CD4-positive, alpha-beta T cell treated with Interleukin-6 at 100 ng/mL for 8 hours (primary cell): ENCODE measurements around the gene MGAT5.
"Not testable (repeated sequence)": the region's sequence is repeated elsewhere in the genome, so short reads cannot be mapped to it uniquely, and the experiment has no call there.

Source experiments
- DNase-seq: peaks from one replicate; pipeline ENCODE4 v3.0.0-alpha.2; 2020; ENCODE audit warnings: mixed read lengths, low spot score

The MGAT5 gene

GRCh38 chr2:134278553-134278952, 24.7 kb downstream of the MGAT5 start:
- no peak for DNase-seq

DNA sequence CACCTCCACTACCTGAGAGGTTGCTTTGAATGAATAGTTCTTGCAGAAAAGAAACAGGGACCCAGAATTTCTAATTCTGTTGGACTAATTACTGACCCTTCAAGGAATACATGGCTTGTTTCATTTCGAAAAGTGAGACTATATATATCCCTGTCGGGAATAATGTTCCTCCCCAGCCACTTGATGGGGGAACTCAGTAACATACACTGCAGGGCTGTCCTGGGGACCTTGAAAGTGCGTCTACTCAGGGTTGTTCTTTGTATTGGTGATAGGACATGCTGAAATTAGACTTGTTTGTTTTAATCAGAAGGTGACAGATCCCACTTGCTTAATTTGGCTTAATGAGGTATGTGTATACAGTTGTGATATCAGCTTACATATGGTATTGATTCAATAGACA, 25.5 kb downstream of the MGAT5 start:
- no peak for DNase-seq

DNA sequence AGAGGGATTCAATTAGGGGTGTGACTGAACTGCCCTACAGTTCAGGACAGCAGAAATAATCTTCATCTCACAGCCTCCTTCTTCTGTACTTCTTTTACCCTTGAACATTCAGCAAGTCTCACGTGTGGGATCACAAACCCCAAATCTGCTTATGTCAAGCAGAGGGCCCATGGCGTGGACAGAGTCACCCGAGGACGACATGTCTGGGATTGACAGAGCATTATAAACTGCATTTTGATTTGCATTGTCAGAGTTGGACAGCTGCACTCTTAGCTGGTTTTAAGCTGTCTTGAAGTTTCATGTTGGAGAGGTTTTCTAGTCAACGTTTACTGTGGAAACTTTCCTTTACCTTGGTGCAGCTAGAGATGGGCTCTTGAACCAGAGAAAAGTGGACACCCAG, 26.4 kb downstream of the MGAT5 start:
- no peak for DNase-seq

GRCh38 chr2:134280726-134281125, 26.9 kb downstream of the MGAT5 start:
- no peak for DNase-seq

GRCh38 chr2:134281815-134282419, 28.0 kb downstream of the MGAT5 start:
- DNase-seq, result no peak

GRCh38 chr2:134282629-134283400, 28.9 kb downstream of the MGAT5 start:
- peak; percentile 45 for DNase-seq

- no peak for DNase-seq
Observed at GRCh38 chr2:134283661-134284060, 29.8 kb downstream of the MGAT5 start.

GRCh38 chr2:134284119-134284670, 30.3 kb downstream of the MGAT5 start:
- DNase-seq, result no peak

DNA sequence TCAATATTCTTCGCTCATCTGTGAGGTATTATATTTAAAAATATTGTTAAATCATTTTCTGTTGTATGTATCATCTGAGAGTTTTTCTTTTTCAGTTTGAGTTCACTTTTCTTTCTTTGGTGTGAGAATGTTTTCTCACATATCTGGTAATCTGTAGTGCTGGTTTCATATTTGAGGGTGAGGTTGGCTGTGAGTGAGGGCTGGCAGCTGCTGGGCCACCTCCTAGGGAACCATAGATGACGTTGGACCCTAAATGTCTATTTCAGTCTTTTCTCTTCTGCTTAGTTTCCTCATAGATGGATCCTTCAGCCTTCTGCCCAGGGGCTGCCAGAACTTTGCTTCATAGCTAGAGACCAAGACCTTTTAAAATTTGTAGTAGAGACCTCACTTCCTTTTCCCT, 33.5 kb downstream of the MGAT5 start:
- DNase-seq, result no peak

GRCh38 chr2:134288814-134289213, 34.9 kb downstream of the MGAT5 start:
- DNase-seq, result no peak

- peak; percentile 43 for DNase-seq
Observed at GRCh38 chr2:134289225-134289624, 35.4 kb downstream of the MGAT5 start.

- DNase-seq, result peak; percentile 54
Observed at GRCh38 chr2:134290358-134290757, 36.5 kb downstream of the MGAT5 start.

GRCh38 chr2:134292514-134292913, 38.6 kb downstream of the MGAT5 start:
- DNase-seq, result no peak

GRCh38 chr2:134293719-134294537, 40.1 kb downstream of the MGAT5 start:
- no peak for DNase-seq

- not testable (repeated sequence) for DNase-seq
Observed at GRCh38 chr2:134294598-134294997, 40.7 kb downstream of the MGAT5 start.

DNA sequence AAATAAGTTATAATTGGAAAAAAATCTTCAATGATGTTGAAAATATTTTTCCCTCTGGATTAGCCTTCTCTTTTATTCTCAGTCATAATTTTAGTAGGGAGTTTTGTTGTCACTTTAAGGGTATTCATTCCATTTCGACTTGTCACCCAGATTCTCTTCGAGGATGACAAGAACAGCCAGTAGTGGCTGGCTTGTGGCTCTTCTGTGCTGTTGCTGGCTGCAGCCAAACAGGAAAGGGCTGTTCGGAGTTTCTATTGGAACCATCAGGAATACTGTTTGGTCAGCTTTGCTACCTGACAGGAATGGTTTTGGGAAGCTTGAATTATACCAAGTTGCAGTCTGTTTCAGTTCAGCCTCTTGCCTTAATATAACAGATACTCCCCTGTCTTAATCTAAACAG, 41.6 kb downstream of the MGAT5 start:
- DNase-seq, result no peak

- DNase-seq, result no peak
Observed at GRCh38 chr2:134296301-134296700, 42.4 kb downstream of the MGAT5 start.

DNA sequence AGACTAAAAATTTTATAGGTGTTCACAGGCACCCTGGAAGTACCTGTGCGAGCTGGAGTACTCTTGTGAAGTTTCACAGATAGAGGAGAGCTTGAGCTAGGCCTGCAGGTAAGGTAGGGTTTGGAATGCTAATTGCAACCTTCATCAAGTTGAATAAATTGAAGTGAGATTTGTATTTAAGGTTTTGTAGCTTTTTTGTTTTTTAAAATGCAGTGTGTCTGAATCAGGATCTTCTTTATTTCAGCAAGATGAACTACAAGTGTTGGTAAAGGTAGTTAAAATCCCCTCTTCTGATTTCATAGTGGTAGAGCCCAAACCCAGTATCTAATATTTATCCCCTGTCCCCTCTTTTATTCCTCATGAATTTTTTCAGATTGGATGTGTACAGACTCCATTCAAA, 45.5 kb downstream of the MGAT5 start:
- no peak for DNase-seq

DNA sequence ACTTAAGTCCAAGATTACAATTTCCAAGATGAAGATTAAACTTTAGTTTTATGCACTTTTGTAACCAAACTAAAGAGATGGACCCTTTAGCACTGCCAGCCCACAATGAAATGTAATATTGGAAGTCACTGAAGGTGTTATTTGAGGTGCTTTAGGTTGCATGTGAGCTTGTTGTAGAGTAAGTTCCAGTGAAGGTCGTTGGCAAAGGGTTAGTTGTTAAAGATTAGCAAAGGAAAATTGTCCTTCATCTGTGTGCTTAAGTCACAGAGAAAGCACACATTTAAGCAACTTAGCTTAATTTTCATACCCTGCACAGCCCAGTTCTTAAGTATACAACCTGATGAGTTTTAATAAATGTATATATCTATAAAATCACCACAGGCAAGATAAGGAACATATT, 46.7 kb downstream of the MGAT5 start:
- no peak for DNase-seq

GRCh38 chr2:134301099-134301927, 47.4 kb downstream of the MGAT5 start:
- no peak for DNase-seq

DNA sequence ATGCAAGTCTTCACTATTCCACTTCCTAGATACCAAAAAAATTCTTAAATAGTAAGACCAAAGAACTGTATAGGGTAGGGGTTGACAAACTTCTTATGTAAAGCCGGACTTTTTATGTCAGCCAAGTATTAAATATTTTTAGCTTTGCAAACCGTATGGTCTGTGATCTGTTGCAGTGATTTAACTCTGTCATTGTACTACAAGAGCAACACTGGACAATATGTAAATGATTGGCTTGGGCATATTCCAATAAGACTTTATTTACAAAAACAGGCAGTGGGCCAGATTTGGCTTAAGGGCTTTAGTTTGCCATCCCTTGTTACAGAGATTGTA, 48.0 kb downstream of the MGAT5 start:
- DNase-seq, result no peak
